ENCODE results near the gene ADCYAP1R1.

The ADCYAP1R1 gene

GRCh38 chr7:31051598-31052486 is at the start of gene ADCYAP1R1:
ADCYAP1R1 (plus strand) TSS chr7:31052308; CDS start chr7:31063265, 10,957 bp downstream.
- DNase-seq (ENCODE audit: low read depth) = no peak

- no peak for DNase-seq (ENCODE audit: low read depth)
These were observed 49.0 kb upstream of the ADCYAP1R1 start for GRCh38 chr7:31003097-31003496.

GRCh38 chr7:31003721-31004120 is 48.4 kb upstream of the ADCYAP1R1 start:
- DNase-seq (ENCODE audit: low read depth) = no peak

- DNase-seq (ENCODE audit: low read depth) = no peak
These were observed 47.7 kb upstream of the ADCYAP1R1 start for GRCh38 chr7:31004393-31004792.

GRCh38 chr7:31006857-31007256 is 45.3 kb upstream of the ADCYAP1R1 start:
- no peak for DNase-seq (ENCODE audit: low read depth)

- no peak for DNase-seq (ENCODE audit: low read depth)
These were observed 44.5 kb upstream of the ADCYAP1R1 start for GRCh38 chr7:31007634-31008033.

- no peak for DNase-seq (ENCODE audit: low read depth)
These were observed 37.3 kb upstream of the ADCYAP1R1 start for GRCh38 chr7:31014826-31015225.

- DNase-seq (ENCODE audit: low read depth) = no peak
These were observed 35.0 kb upstream of the ADCYAP1R1 start for GRCh38 chr7:31017032-31017675.

- no peak for DNase-seq (ENCODE audit: low read depth)
These were observed 34.4 kb upstream of the ADCYAP1R1 start for GRCh38 chr7:31017721-31018120.

- no peak for DNase-seq (ENCODE audit: low read depth)
These were observed 32.6 kb upstream of the ADCYAP1R1 start for GRCh38 chr7:31019509-31019908.

GRCh38 chr7:31020161-31020560 is 31.9 kb upstream of the ADCYAP1R1 start:
- DNase-seq (ENCODE audit: low read depth) = no peak

- DNase-seq (ENCODE audit: low read depth) = no peak
These were observed 31.5 kb upstream of the ADCYAP1R1 start for GRCh38 chr7:31020652-31021051.

GRCh38 chr7:31022117-31022516 is 30.0 kb upstream of the ADCYAP1R1 start:
- no peak for DNase-seq (ENCODE audit: low read depth)

GRCh38 chr7:31022726-31023125 is 29.4 kb upstream of the ADCYAP1R1 start:
- no peak for DNase-seq (ENCODE audit: low read depth)

GRCh38 chr7:31023877-31024276 is 28.2 kb upstream of the ADCYAP1R1 start:
- DNase-seq (ENCODE audit: low read depth) = no peak

GRCh38 chr7:31027161-31027965 is 24.7 kb upstream of the ADCYAP1R1 start:
- DNase-seq (ENCODE audit: low read depth) = peak; percentile 0

- no peak for DNase-seq (ENCODE audit: low read depth)
These were observed 24.1 kb upstream of the ADCYAP1R1 start for GRCh38 chr7:31028006-31028405.

- DNase-seq (ENCODE audit: low read depth) = no peak
These were observed 23.6 kb upstream of the ADCYAP1R1 start for GRCh38 chr7:31028417-31028992.

- no peak for DNase-seq (ENCODE audit: low read depth)
These were observed 22.7 kb upstream of the ADCYAP1R1 start for GRCh38 chr7:31029251-31030042.

GRCh38 chr7:31033674-31034300 is 18.3 kb upstream of the ADCYAP1R1 start:
- DNase-seq (ENCODE audit: low read depth) = no peak

- DNase-seq (ENCODE audit: low read depth) = no peak
These were observed 15.2 kb upstream of the ADCYAP1R1 start for GRCh38 chr7:31036924-31037323.
